Bronchial epithelial cell (primary cell): ENCODE measurements around the gene FRMD4A. TPM values are rescaled to one million over a fixed set of nuclear protein-coding genes. Genes with fewer than 3 reads are reported as not detected.

Experiments used
- DNase-seq: peaks from one replicate; pipeline ENCODE4 v3.0.0-alpha.2; 2010; ENCODE audit warnings: low read depth
- FAIRE-seq: peaks from 2 replicates; lab custom pipeline; 2011; peaks lifted over from hg19 to GRCh38; lab: Jason Lieb, UNC
- H3K27me3 ChIP-seq: 2 replicates; pipeline ENCODE4 v1.5.1; 2011; ENCODE audit warnings: low read length; ENCODE audit not compliant: control insufficient read depth, insufficient read depth
- H3K36me3 ChIP-seq: 2 replicates; pipeline ENCODE4 v1.5.1; 2011; ENCODE audit warnings: low read length; ENCODE audit not compliant: control insufficient read depth, insufficient read depth
- H3K4me3 ChIP-seq: 2 replicates; pipeline ENCODE4 v1.5.1; 2011; ENCODE audit warnings: mild to moderate bottlenecking, low read depth, low read length, control low read depth
- total RNA-seq: library from RNA; depleted of rRNA; stranded (reverse); fragments of >200 nt; gene quantifications from 2 replicates; pipeline ENCODE4 v1.2.1, GENCODE V29; 2014
- TF ChIP-seq, protein P1 (sequence below): IDR thresholded peaks from 2 replicates; pipeline ENCODE4 v1.5.1; 2011; ENCODE audit warnings: mild to moderate bottlenecking, moderate library complexity, low read length, control low read depth, inconsistent platforms; ENCODE audit not compliant: insufficient read depth, severe bottlenecking

The FRMD4A gene
- total RNA-seq, 1 donor from 2014 or later, result 3.2 TPM

GRCh38 chr10:13820119-13820963 is 510.4 kb downstream of the FRMD4A start:
- DNase-seq, result no peak
- no peaks in the 10 kb centered on the region for H3K36me3 ChIP-seq
- TF ChIP-seq, protein P1, sequence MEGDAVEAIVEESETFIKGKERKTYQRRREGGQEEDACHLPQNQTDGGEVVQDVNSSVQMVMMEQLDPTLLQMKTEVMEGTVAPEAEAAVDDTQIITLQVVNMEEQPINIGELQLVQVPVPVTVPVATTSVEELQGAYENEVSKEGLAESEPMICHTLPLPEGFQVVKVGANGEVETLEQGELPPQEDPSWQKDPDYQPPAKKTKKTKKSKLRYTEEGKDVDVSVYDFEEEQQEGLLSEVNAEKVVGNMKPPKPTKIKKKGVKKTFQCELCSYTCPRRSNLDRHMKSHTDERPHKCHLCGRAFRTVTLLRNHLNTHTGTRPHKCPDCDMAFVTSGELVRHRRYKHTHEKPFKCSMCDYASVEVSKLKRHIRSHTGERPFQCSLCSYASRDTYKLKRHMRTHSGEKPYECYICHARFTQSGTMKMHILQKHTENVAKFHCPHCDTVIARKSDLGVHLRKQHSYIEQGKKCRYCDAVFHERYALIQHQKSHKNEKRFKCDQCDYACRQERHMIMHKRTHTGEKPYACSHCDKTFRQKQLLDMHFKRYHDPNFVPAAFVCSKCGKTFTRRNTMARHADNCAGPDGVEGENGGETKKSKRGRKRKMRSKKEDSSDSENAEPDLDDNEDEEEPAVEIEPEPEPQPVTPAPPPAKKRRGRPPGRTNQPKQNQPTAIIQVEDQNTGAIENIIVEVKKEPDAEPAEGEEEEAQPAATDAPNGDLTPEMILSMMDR, result no peak
- H3K4me3 ChIP-seq, result no peak overlapping the region
- no peak for FAIRE-seq
- H3K27me3 ChIP-seq, result no peaks in the 10 kb centered on the region

DNA sequence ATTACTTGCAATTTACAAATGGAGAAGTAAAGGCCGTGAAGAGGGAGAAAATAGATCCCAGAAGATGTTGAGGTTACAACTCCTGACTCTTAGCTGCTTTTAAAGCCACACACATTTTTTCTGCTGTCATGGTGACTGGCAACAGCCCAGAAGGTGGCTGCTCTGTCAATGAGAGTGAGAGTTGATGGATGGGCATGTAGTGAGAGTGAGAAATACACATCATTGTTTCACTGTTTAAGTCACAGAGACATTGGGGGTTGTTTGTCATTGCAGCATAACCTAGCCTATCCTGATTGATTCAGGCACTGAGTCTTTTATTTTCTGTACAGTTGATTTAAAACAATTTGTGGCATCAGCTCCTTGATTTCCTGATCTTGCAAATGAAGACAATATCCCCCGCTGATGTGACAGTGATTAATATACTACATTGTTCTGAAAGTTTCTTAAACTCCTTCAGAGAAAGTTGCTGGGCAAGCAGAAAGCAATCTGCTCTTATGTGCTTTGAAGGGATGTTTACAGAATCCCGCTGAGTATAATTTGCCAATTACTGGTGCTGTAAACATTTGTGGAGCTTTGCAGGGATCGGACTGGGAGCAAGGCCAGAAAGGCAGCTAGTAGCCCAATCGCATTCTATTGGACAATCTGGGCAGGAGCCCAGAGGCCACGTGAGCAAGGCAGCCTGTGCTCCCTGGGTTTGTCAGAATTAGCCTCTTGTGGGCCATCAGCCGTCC is 514.4 kb downstream of the FRMD4A start:
- FAIRE-seq, result no peak
- TF ChIP-seq, protein P1, result no peak
- no peak for DNase-seq
- Histone ChIP-seq H3K27me3 (no peaks in the 10 kb centered on the region), H3K36me3 (no peaks in the 10 kb centered on the region), H3K4me3 (no peak overlapping the region)

DNA sequence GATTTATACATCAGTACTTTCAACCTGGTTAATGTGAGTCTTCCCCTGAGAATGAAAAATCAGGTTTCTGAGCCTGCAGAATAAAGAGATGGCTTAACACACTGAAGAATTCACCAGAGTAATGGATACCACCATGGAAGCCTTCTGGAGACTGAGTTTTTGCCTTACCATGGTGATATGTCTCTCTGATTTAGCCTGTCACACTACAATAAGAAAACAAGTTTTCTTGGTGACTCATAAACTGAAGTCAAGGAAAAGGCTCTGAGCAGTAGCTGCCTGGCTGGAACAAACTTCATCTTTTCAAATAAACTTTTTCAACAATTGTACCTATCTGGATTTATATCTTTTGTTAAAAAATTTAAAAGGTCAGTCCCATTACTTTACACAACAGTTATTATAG is 515.0 kb downstream of the FRMD4A start:
- Histone ChIP-seq H3K36me3 (no peaks in the 10 kb centered on the region), H3K4me3 (no peak overlapping the region), H3K27me3 (no peaks in the 10 kb centered on the region)
- DNase-seq (peak; percentile 69), FAIRE-seq (no peak)
- TF ChIP-seq, protein P1, result no peak

GRCh38 chr10:13813550-13813949 is 517.2 kb downstream of the FRMD4A start:
- H3K36me3 ChIP-seq, result no peaks in the 10 kb centered on the region
- FAIRE-seq (no peak), DNase-seq (no peak)
- TF ChIP-seq, protein P1, result no peak
- H3K4me3 ChIP-seq, result no peak overlapping the region
- H3K27me3 ChIP-seq, result no peaks in the 10 kb centered on the region

GRCh38 chr10:13812804-13813203 is 517.9 kb downstream of the FRMD4A start:
- Histone ChIP-seq H3K4me3 (no peak overlapping the region), H3K27me3 (no peaks in the 10 kb centered on the region), H3K36me3 (no peaks in the 10 kb centered on the region)
- FAIRE-seq (no peak), DNase-seq (no peak)
- TF ChIP-seq, protein P1, result no peak
